Stimulated activated CD8-positive, alpha-beta memory T cell treated with anti-CD3 and anti-CD28 coated beads, Interleukin-7, amount 100 ng/mL, for 4 hours (primary cell): ENCODE results near the gene ABRACL.
"Not testable (repeated sequence)": the region's sequence is repeated elsewhere in the genome, so short reads cannot be mapped to it uniquely, and the experiment has no call there.

Experiments
- DNase-seq, 2 donors: peaks; one replicate each; pipeline ENCODE4 v3.0.0-alpha.2; 2020; ENCODE audit warnings: low read depth in 2 of 2

ABRACL gene, protein sequence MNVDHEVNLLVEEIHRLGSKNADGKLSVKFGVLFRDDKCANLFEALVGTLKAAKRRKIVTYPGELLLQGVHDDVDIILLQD

DNA sequence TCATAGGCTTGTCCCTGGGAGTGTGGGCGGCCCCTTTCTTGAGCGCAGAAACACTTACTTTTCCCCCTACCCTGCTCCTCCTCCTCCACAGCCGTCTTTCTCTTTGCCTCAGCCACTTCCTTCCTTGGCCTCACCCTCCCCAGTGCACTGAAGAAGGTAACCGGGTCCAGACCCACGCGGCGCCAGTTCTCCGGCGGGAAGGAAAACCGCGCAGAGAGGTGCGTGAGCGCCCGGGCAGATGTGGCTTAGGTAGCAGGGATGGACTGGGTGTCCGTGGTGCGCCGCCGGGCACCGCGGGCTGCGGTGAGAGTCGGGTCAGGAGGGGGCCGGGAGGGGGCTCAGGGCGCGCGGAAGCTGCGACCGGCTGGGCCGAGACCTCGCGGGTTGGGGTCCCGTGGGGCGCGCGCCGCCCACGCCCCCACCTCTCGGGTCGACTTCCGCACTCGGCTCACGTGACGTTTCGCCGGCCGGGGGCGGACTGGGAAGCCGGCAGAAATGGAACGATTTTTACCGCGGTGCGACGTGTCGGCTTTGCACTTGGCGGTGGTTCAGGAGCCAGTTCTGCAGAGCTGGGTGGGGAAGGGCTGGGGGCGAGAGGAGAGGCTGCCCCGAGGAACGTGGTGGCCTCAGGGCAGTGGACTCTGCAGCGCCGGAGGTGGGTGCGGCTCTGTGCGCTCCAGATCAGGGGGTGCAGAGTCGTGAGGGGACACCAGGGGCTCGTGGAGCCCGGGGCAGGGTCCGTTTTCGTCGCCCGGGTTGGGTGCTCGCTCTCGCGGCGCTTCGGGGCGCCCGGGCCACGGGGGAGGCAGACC is at the start of gene ABRACL:
Gene ABRACL, plus strand, starts transcription at position 88 of the 812 bp plus-strand sequence. CDS start 5,416 bp downstream, outside the sequence.
- peak; percentile 79 to 80 for DNase-seq

DNA sequence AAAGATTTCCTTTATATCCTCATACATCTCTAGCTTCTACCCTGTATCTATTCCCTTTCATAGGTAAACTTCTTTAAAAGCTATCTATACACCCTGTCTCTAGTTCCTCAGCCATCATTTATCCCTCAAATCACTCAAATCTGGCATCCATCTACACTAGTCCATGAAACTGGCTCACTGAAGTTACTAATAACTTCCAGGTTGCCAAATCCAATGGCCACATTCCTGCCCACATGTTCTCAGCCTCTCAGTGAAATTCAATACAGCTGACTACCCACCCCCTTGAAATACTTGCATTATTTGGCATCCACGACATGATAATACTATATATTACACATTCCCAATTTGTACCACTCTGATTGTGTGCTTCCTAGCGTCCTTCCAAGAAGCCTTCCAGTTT is 49.2 kb upstream of the ABRACL start:
- DNase-seq = no peak

DNA sequence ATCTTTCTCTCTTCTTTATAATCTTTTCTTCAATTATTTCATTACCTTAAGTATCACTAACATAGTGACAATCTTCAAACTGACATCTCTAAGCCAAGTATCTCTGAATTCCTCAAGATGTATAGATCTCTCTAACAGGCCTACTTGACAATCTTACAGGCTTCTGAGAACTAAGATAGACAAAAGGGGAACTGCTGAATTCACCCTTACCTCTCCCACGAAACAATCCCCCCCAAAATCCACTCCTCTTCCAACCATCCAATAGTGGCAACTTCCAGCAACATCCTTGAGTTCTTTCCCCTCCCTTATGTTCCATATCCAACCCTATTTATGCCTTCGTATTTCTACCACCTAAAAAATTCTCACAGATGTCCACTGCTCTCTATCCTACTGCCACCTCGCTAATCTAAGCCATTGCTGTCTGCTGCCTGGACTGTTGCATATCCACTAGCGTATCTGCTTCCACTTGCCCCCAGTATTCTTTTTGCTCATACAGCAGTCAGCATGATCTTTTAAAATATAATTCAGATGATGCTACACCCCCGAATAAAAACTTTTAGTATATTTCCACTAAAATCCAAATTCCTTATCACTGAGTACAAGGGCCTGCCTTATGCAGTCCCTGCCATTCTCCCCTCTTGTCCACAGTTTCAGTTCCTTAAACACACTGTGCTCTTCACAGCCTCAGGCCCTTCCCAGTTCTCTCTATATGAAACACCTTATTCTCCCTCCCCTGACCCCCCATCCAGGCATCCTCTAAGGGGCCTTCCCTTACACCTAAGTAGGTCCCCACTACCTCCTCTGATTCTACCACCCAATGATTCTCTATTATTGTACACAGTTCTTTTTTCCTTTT is 48.5 kb upstream of the ABRACL start:
- no peak for DNase-seq

DNA sequence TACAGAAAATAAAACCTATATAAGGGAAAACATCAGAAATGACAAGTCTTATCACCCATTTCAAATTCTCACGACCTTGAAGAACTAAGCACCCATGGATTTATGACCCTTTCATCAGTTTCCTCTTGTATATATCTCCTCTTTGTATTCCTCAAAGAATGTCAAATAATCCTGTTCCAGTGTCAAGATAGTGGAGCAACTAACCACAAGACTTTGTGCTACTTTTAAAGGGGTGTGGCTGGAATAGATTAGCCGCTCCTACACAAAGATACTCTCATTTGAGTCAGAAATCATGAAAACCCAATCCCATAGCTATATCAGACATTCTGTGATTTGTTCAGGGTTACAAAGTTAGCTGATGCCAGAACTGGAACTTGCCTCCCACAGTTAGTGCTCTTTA is 47.1 kb upstream of the ABRACL start:
- no peak for DNase-seq

DNA sequence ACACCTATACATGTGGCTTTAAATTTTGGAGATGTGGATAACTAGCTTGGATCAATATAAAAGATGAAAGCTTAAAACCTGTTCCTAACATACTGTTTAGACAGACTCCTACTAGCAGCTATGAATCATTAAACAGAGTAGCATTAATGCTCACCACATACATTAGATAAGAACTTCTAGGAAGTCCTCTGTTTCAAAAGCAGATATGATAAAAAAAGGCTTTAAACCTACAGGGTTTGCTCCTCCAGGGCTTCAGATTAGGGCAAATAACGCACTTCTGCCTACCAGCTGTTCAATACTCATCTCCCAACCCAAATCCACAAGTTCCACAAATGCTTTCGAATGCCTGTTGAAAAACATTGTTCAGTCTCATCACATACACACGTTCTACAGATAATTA is 42.0 kb upstream of the ABRACL start:
- DNase-seq = no peak

DNA sequence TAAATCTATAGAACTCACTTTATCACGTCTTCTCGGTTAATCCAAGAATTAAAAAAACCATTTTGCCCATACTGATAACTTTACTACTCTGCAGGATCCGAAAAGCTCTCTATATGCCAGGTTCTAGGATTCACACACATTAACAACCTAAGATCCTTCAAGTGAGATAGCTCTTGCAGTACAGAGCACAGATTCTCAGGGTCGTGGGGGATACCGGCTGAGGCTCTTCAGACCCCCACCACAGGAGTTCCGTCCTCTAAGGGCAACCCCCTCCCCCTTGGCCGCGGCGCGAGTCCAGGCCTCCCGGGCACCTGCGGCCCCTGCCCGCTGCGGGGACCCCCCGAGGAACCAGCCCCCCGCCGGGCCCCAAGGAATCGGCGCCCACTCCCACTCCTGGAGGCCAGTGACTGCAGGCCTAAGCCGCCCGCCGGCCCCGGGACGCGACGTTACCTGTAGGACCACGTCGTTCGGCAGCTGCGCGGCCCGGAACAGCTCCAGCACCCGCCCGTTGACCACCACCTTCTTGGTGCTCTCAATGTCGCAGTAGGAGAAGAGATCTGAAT is 41.4 kb upstream of the ABRACL start:
- peak in 1 of 2 donors; percentile 2 for DNase-seq

DNA sequence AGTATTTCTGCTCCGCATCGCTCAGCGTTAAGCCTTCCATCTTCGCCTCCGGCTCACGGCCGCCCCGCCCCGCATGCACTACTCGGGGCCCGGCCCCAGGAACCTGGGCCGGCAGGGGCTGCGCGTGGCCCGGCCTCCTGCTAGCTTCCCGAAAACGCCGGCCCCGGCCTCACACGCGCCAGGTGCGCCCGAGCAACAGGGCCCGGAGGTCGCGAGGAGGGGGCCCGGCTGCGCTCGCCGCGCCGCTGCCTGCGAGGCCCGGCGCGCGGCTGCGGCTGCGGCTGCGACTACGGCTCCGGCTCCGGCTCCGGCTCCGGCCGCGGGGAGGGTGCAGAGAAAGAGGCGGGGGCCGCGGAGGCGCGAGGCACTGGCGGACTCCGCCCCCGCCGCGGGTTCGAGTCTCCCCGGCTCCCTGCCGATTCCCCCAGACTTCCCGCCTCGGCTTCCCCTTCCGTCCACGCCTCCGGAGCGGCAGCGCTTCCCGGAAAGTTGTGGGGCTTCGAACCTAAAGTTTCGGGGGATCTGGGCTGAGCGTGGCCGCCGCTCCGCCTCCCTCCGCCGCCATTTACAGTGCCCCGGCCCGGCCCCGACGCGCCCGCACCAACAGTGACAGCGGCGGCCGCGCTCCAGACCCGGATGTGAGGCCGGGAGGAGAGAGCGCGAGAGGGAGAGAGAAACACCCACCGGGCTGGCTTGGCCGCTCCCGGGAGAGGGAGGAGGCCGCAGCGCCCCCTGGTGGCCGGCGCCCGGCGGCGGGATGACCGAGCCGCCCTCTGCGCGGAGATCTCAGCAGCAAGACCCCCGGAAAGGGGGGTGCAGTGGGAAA is 40.7 kb upstream of the ABRACL start, which contains the start of gene REPS1:
Gene REPS1, minus strand, starts transcription at position 611 of the 826 bp plus-strand sequence. Its CDS starts 571 bp downstream, at position 40.
- peak; percentile 71 to 86 for DNase-seq

DNA sequence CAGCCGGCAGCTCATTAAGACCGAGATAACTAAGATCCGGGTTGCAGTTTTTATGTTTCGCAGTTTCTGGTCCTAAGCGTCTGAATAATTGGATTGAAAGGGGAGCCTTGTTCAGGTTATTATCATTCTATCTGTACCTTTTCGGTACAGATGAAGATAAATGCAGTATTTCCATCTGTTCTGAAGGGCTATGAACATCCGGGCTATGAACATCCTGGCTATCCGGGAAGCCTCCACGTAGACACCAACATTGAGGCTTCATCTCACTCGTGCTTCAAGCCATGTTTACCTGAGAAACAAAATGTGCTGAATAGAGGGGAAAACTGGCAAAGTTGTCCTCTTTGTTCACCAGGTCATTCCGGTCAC is 40.1 kb upstream of the ABRACL start:
- DNase-seq = no peak

DNA sequence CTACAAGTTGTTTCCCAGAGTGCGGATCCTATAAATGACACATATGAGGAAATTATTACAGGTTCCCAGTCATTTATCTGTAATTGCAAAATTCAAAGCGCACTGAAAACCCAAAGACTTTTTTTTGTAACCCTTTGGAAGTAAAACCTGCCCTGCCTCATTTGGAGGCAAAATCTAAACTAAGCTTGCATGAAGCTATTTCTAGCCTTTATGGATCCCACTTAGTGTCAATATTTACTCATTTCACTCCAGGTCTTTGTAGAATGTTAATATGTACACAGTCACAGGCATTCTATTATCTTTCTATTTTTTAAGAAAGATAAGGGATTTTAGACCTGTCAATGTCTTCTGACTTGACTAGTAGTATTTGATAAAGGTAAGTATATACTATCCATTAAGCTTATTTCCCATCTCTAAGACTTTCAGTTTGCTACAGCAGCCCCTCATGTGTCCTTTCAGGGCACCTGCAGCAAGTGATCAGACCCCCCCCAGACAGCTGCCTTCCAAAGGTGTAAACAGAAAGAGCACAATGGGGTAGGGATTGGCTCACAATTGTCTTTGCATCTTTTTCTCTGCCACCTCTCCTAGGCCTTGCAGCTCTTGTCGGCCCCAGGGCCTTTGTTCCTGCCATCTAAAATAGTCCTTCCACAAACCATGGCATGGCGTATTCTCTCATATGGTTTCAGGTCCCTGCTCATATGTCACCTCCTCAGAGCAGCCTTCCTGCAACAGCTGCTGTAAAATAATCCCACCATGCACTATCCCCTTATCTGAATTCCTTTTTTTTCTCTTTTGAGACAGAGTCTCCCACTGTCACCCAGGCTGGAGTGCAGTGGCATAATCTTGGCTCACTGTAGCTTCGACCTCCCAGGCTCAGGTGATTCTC is 39.2 kb upstream of the ABRACL start:
- DNase-seq = no peak

DNA sequence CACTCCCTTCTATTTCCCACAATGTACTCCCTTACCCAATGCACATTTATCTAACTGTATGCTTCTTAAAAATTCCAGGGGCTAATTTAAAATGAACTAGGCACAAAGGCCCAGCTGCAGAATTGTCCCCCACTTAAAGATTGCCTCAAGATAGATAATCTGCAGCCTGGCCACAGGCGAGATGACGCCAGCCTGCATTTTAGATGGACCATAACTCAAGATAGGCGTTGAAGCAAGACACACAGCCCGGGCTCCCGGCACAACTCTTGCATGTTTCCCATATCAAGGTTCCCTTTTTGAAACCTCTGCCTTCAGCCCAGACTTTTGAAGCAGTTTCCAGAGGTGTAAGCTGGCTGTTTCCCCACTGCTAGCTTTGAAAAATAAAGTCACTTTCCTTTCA is 37.3 kb upstream of the ABRACL start:
- no peak for DNase-seq

DNA sequence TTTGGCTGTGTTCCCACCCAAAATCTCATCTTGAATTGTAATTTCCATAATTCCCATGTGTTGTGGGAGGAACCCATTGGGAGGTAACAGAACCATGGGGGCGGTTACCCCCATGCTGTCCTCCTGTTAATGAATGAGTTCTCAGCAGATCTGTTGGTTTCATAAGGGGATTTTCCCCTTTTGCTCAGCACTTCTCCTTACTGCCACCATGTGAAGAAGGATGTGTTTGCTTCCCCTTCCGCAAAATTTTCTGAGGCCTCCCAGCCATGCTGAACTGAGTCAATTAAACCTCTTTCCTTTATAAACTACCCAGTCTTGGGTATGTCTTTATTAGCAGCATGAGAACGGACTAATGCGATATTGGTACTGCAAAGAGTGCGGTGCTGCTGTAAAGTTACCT is 35.6 kb upstream of the ABRACL start:
- not testable (repeated sequence) for DNase-seq

DNA sequence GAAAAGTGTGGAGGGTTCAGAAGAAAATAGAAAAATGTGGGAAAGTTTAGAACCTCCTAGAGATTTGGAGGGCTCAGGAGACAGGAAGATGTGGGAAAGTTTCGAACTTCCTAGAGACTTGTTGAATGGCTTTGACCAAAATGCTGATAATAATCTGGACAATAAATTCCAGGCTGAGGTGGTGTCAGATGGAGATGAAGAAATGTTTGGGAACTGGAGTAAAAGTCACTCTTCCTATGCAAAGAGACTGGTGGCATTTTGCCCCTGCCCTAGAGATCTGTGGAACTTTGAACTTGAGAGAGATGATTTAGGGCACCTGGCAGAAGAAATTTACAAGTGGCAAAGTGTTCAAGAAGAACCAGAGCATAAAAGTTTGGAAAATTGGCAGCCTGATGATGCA is 35.1 kb upstream of the ABRACL start:
- DNase-seq = not testable (repeated sequence)

DNA sequence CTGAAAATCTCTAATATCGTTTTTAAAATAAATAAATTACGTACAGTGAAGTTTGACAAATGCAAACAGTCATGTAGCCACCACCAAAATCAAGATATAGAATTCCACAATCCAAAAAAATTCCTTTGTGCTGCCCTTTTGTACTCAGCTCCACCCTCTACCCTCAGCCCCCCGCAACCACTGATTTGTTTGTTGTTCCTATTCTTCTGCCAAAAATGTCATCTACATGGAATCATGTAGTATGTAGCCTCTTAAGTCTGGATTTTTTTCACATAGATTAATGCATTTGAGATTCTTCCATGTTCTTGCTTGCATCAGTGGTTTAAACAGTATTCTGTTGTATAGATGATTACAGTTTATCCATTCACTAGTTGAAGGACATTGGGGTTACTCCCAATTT is 32.0 kb upstream of the ABRACL start:
- DNase-seq = no peak

DNA sequence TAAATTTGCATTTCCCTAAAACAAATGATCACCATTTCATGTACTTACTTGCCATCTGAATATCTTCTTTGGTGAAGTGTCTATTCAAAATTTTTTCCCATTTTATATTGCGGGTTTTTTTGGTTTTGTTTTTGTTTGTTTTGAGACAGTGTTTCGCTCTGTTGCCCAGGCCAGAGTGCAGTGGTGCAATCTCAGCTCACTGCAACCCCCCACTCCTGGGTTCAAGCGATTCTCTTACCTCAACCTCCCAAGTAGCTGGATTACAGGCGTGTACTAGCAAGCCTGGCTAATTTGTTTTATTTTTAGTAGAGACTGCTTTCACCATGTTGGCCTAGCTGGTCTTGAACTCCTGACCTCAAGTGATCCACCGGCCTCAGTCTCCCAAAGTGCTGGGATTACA is 31.4 kb upstream of the ABRACL start:
- no peak for DNase-seq

DNA sequence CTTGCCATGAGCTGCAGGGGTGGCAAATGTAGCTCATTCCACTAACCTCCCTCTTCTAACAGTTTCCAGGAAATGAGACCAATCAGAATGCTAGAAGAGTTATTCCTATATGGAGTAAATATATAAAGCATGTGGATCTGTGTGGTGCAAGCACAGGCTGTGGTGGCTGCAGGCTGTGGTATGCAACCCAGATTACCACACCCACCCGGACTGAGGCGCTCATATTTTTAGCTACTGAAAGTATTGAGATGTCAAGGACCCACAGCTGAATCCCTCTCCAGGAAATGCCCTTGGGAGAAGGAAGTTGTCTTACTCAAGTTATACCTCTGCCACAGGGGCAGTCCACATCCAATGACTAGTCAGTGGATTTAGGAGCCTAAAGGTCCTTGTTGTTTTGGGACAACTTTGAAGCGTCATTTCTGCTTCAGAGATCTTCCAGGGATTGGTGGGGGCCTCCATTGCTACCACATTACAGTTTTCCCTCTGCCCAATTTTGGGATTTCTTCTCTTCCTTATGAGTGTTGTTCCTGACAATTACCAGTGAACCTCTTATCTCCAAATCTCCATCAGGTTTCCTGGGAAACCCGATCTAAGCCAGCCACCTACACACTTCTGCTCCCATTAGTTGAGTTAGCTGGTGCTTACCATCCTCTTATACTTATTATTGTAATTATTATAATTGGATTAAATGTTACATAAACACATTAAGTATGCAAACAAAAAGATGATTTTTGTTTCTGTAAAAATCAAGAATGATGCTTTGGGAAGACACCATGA is 28.4 kb upstream of the ABRACL start:
- DNase-seq = no peak

DNA sequence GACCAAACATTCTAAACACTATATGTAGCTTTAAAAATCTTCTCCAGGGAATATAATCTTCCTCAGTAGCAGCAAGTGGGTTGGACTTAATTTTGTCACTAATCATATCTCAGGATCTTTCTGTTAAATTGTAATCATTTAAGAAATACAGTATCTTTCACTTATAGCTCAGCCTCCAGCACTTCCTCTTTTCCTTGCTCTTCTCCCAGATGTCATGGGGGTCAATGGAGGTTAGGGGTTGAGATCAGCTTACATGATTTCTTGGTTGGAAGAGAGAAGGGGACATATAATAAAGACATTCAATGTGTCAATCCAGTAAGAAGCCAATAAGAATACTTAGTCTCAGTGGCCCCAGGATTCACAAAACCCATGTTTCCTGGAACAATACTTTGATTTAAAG is 24.8 kb upstream of the ABRACL start:
- DNase-seq = no peak

DNA sequence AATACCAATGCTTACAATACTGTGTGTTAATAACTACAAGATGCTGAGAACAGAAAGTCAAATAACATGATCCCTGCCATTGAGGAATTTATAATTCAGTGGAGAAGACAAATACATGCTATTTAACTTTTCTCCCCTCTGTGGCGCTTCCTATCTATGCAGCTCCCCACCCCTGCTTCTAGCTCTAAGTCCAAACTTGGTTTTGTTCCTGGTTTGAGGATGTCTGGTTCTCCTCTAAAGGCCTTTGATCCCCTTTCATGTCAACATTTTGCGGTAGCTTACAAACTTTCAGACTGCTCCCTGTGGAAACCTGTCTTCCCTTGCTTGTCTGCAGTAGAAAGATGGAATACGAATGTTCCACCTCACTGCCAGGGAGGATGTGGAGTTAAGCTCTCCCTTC is 22.1 kb upstream of the ABRACL start:
- DNase-seq = no peak

DNA sequence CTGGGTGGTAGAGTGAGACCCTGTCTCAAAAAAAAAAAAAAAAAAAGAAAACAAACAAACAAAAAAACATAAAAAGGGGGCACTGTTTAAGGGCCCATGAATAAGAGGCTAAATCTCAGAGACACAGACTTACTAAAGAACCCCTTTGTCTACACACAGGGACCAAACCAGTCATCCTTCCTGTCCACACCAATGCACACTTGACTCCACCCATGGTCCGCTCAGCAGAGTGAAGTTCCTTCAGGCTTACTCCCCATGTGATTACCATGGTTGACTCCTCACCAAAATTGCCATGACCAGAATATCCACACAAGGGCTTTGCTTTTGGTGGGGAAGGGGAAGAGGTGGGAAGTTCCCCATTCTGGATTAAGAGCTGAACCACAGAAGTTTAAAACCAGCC is 21.1 kb upstream of the ABRACL start:
- no peak for DNase-seq

DNA sequence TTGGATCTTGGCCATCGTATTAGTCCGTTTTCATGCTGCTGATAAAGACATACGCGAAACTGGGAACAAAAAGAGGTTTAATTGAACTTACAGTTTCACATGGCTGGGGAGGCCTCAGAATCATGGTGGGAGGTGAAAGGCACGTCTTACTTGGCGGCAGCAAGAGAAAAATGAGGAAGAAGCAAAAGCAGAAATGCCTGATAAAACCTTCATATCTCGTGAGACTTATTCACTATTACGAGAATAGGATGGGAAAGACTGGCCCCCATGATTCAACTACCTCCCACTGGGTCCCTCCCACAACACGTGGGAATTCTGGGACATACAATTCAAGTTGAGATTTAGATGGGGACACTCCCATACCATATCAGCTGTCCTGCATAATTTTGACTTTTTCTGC is 20.4 kb upstream of the ABRACL start:
- DNase-seq = no peak

DNA sequence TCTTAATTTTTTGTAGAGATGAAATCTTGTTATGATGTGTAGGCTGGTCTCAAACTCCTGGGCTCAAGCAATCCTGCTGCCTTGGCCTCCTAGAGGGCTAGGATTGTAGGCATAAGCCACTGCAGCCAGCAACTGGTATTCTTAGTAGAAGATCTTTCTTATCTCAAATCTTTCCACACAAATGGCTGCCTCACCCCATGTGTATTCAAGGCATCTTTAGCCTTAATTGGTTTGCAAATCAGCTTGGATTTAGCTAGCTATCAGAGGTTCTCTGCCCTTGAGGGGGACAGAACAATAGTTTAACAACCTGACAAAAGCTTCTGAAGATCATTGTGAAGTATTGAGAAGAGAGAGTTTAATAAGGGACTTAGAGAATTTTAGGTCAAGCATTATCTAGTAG is 17.9 kb upstream of the ABRACL start:
- DNase-seq = no peak
